K562 (cell line): ENCODE results near the gene CCT4. TPM values are rescaled to one million over a fixed set of nuclear protein-coding genes. Genes with fewer than 3 reads are reported as not detected.

Experiments
- ATAC-seq: fragments of 200-7000 bp; cut with Tn5 transposase; 3 replicates; pipeline ENCODE4 v1.9.1; 2020; ENCODE audit warnings: moderate library complexity
- BruUV-seq: library from RNA; stranded (reverse); fragments of 400-500 nt; replicated peaks from 2 replicates; lab custom pipeline; 2021; lab: Mats Ljungman, UMichigan
- CTCF ChIA-PET: fragments of 300-600 bp; formaldehyde crosslinking; extraction: SDS; loops from one replicate; lab custom pipeline; 2021; ENCODE audit warnings: low intra/inter-chr PET ratio; lab: Yijun Ruan, JAX
- POLR2A ChIA-PET: fragments of 300-600, 350-650 bp; sonication (Branson Sonifier 250); formaldehyde crosslinking; extraction: SDS; loops from one replicate; lab custom pipeline; 2021; ENCODE audit warnings: antibody characterized with exemption, inconsistent platforms; lab: Yijun Ruan, JAX
- DNase-seq, 4 experiments: peaks; one replicate each; pipeline versions ENCODE4 v3.0.0 to v3.0.0-alpha.2; 2011 to 2018; ENCODE audit warnings: low spot score in 3 of 4, mixed read lengths in 3 of 4; ENCODE audit errors: extremely low read depth in 1 of 4
- FAIRE-seq: peaks from 2 replicates; lab custom pipeline; 2011; peaks lifted over from hg19 to GRCh38; lab: Jason Lieb, UNC
- H2AFZ ChIP-seq: 2 replicates; pipeline ENCODE4 v1.6.0; 2011; ENCODE audit warnings: low read depth, low read length, control low read depth, inconsistent platforms
- H3K27ac ChIP-seq: fragments of 200-600 bp; 3 replicates; pipeline ENCODE4 v1.8.0; 2011; ENCODE audit warnings: low read depth, mild to moderate bottlenecking, control low read depth, inconsistent platforms, low read length, moderate library complexity, mixed read lengths; ENCODE audit errors: extremely low read depth
- H3K27me3 ChIP-seq, 2 experiments: fragments of 300-600 bp in 1 of 2; 2 replicates in 1 of 2; 3 replicates in 1 of 2; pipeline versions ENCODE4 v1.6.0 to v1.8.0; 2011; ENCODE audit warnings: inconsistent platforms in 2 of 2, low read length in 2 of 2, mild to moderate bottlenecking in 1 of 2, mixed read lengths in 1 of 2, moderate library complexity in 1 of 2; ENCODE audit not compliant: control insufficient read depth in 2 of 2, insufficient read depth in 2 of 2
- H3K36me3 ChIP-seq: fragments of 300-600 bp; 3 replicates; pipeline ENCODE4 v1.8.0; 2011; ENCODE audit warnings: mild to moderate bottlenecking, low read length, inconsistent platforms; ENCODE audit not compliant: control insufficient read depth, insufficient read depth
- H3K4me1 ChIP-seq, 2 experiments: fragments of 200-600 bp in 1 of 2; replicated peaks in 1 of 2; 2 replicates in 1 of 2; 3 replicates in 1 of 2; pipeline versions ENCODE4 v1.5.1 to v1.8.0; 2011; ENCODE audit warnings: inconsistent platforms in 2 of 2, low read length in 2 of 2, mild to moderate bottlenecking in 1 of 2, mixed read lengths in 1 of 2, moderate library complexity in 1 of 2; ENCODE audit not compliant: control insufficient read depth in 2 of 2, insufficient read depth in 2 of 2
- H3K4me2 ChIP-seq: 2 replicates; pipeline ENCODE4 v1.6.1; 2011; ENCODE audit warnings: low read length, control low read depth, inconsistent platforms, mixed read lengths; ENCODE audit not compliant: insufficient read depth
- H3K4me3 ChIP-seq: fragments of 200-600 bp; sonication (generic), shearing (Covaris generic); 2 replicates; pipeline ENCODE4 v1.5.1; 2016; ENCODE audit warnings: control low read depth, inconsistent platforms
- H3K79me2 ChIP-seq: fragments of 200-600 bp; 3 replicates; pipeline ENCODE4 v1.8.0; 2011; ENCODE audit warnings: low read length, inconsistent platforms; ENCODE audit not compliant: control insufficient read depth, insufficient read depth
- H3K9ac ChIP-seq, 2 experiments: 2 replicates each; pipeline versions ENCODE4 v1.6.0 to v1.6.1; 2011; ENCODE audit warnings: low read depth in 2 of 2, low read length in 2 of 2, control low read depth in 1 of 2, inconsistent platforms in 1 of 2, mild to moderate bottlenecking in 1 of 2, mixed read lengths in 1 of 2; ENCODE audit not compliant: insufficient read depth in 1 of 2
- H3K9me1 ChIP-seq: one replicate; pipeline ENCODE4 v1.6.0; 2011; ENCODE audit warnings: inconsistent platforms, mild to moderate bottlenecking, low read length, moderate library complexity; ENCODE audit not compliant: control insufficient read depth, insufficient read depth
- H3K9me3 ChIP-seq: replicated peaks from 2 replicates; pipeline ENCODE4 v1.5.1; 2011; ENCODE audit warnings: low read depth, low read length, inconsistent platforms; ENCODE audit not compliant: control insufficient read depth, insufficient read depth
- H4K20me1 ChIP-seq: replicated peaks from 2 replicates; pipeline ENCODE4 v1.6.1; 2011; ENCODE audit warnings: low read length, inconsistent platforms, mixed read lengths; ENCODE audit not compliant: control insufficient read depth, insufficient read depth
- ATF7 ChIP-seq: fragments of 450-650 bp; IDR thresholded peaks from 2 replicates; pipeline ENCODE4 v1.7.1; 2014; ENCODE audit warnings: mild to moderate bottlenecking, moderate library complexity
- DACH1 ChIP-seq: fragments of 450-650 bp; IDR thresholded peaks from 2 replicates; pipeline ENCODE4 v1.6.1; 2018; ENCODE audit not compliant: partially characterized antibody
- FOS ChIP-seq: IDR thresholded peaks from 3 replicates; pipeline ENCODE4 v1.6.1; 2011; ENCODE audit not compliant: insufficient read length; ENCODE audit errors: extremely low read depth
- HMGN3 ChIP-seq: IDR thresholded peaks from 2 replicates; pipeline ENCODE4 v1.6.1; 2011; ENCODE audit warnings: borderline replicate concordance, low read depth, mild to moderate bottlenecking, mixed read lengths, low read length; ENCODE audit not compliant: insufficient read length; ENCODE audit errors: extremely low read depth
- HNRNPLL ChIP-seq: fragments of 200-400 bp; formaldehyde crosslinking; IDR thresholded peaks from 2 replicates; pipeline ENCODE4 v1.6.1; 2017; ENCODE audit warnings: low read length, low read depth, mild to moderate bottlenecking; ENCODE audit not compliant: poor library complexity, severe bottlenecking
- HNRNPUL1 ChIP-seq: fragments of 200-400 bp; formaldehyde crosslinking; IDR thresholded peaks from 2 replicates; pipeline ENCODE4 v1.6.1; 2017; ENCODE audit warnings: low read length
- MYNN ChIP-seq, 2 experiments: sonication (generic); formaldehyde crosslinking in 1 of 2; IDR thresholded peaks; 2 replicates each; pipeline versions ENCODE4 v1.5.0 to v1.6.1; 2016 to 2020; ENCODE audit warnings: antibody characterized with exemption in 1 of 2, missing genetic modification reagents in 1 of 2
- PHB ChIP-seq: fragments of 250-450 bp; sonication (Bioruptor Pico); IDR thresholded peaks from 2 replicates; pipeline ENCODE4 v1.5.0; 2021
- RBFOX2 ChIP-seq: fragments of 200-400 bp; formaldehyde crosslinking; IDR thresholded peaks from 2 replicates; pipeline ENCODE4 v1.6.1; 2017; ENCODE audit warnings: low read depth, mild to moderate bottlenecking, low read length, moderate library complexity
- RBM22 ChIP-seq: fragments of 200-400 bp; formaldehyde crosslinking; IDR thresholded peaks from 2 replicates; pipeline ENCODE4 v1.6.1; 2018; ENCODE audit warnings: low read length, low read depth; ENCODE audit not compliant: poor library complexity, severe bottlenecking
- RCOR1 ChIP-seq, 2 experiments: IDR thresholded peaks; 2 replicates each; pipeline ENCODE4 v1.6.1; 2012; ENCODE audit warnings: low read depth in 2 of 2, low read length in 2 of 2, borderline replicate concordance in 1 of 2, improper control_type of control experiment in 1 of 2
- SP2 ChIP-seq: IDR thresholded peaks from 2 replicates; pipeline ENCODE4 v1.6.1; 2011; ENCODE audit warnings: mild to moderate bottlenecking, low read depth, low read length, moderate library complexity; ENCODE audit not compliant: poor library complexity, severe bottlenecking; ENCODE audit errors: extremely low read depth
- ZNF668 ChIP-seq: fragments of 250-450 bp; sonication (Bioruptor Pico); IDR thresholded peaks from 2 replicates; pipeline ENCODE4 v1.8.0; 2022; ENCODE audit warnings: mild to moderate bottlenecking, inconsistent platforms
- WGBS: fragments of 100-300 bp; shearing (Covaris generic); methylation state at CpG from one replicate; pipeline ENCODE4 v1.1.6; 2016; ENCODE audit warnings: low coverage, mixed read lengths; ENCODE audit not compliant: insufficient coverage; ENCODE audit errors: missing lambda C conversion rate; 5-methylcytosine and 5-hydroxymethylcytosine counted together
- in situ Hi-C: fragments of 300-500 bp; cut with MboI; formaldehyde crosslinking; loops from 4 replicates; pipeline ENCODE4 v1.15.0; 2018; ENCODE audit warnings: inconsistent platforms, mixed read lengths
- intact Hi-C: fragments of 100-400 bp; cut with micrococcal nuclease; formaldehyde crosslinking; loops from 2 replicates; pipeline ENCODE4 v1.14.2; 2022
- polyA plus RNA-seq, 8 experiments: library from polyadenylated mRNA; depleted of rRNA in 4 of 8; stranded (reverse) in 5 of 8; unstranded in 3 of 8; fragments of >200 nt; fragmentation: Nextera tagmentation in 2 of 8; fragmentation: Illumina TruSeq in 1 of 8; extraction: Ambion mirVana in 2 of 8; extraction: Trizol in 1 of 8; gene quantifications; 2 replicates each; pipeline versions ENCODE4 v1.2.1 to v1.2.3, GENCODE V29; 2011 to 2014; ENCODE audit warnings: inconsistent platforms in 1 of 8, missing spikeins in 1 of 8
- total RNA-seq, 7 experiments: library from RNA; depleted of rRNA in 6 of 7; stranded (reverse); fragments of >200 nt in 6 of 7; fragmentation: Illumina TruSeq in 2 of 7; extraction: Trizol in 2 of 7; gene quantifications; 2 replicates each; pipeline versions ENCODE4 v1.2.1 to v1.2.3, GENCODE V29; 2011 to 2021; ENCODE audit warnings: low replicate concordance in 1 of 7
- TF ChIP-seq, protein P1 (sequence below): sonication (generic); formaldehyde crosslinking; IDR thresholded peaks from 2 replicates; pipeline ENCODE4 v1.8.0; 2022; ENCODE audit warnings: mild to moderate bottlenecking, low read depth, missing genetic modification reagents
- TF ChIP-seq, protein P2 (sequence below), 3 experiments: IDR thresholded peaks in 2 of 3; conservative IDR thresholded peaks in 1 of 3; 2 replicates each; pipeline ENCODE4 v1.5.1; 2011 to 2012; ENCODE audit warnings: low read length in 3 of 3, mild to moderate bottlenecking in 3 of 3, control low read depth in 2 of 3, improper control_type of control experiment in 1 of 3, inconsistent platforms in 1 of 3, low read depth in 1 of 3, mixed read lengths in 1 of 3, moderate library complexity in 1 of 3; ENCODE audit not compliant: insufficient read depth in 2 of 3

CCT4 gene
- total and polyA plus RNA-seq, 9 of the 15 experiments (the other 6 are each of a cell fraction or from before 2014, with no cell fraction given): 101 to 368 (median 303) TPM

DNA sequence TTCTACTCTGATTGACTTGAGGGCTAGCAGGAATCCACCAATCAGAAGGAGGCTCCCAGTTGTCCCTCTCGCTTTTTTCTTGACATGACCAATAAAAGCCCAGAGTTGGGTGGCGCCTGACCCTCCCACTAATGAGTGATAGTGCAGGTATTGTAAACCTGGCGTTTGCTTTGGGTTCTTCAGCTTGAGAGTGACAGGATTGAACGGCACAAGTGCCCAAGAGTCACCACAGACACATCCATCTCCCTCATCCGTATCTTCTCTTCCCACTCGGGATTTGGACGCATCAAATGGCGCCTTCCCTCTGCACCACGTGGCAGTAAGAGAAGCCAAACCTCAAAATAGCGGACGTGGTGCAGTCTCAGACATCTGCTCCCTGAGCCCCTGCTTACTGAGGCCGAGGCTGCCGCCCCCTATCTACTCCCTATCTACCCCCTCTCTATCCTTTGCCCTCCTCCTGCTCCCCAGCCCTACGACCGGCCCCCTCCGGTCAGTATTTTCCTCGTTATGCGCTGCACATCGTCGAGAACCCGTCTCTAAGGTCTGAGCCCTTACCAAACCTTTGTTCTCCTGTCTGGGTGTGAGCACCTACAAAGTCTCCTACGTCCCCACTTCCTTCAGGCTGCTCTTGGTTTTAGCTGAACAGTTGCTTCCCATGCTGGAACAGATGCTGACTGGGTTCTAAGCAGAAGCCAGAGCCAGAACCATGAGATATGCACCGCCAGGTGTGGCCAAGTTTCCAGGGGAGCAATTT lies 33.7 kb downstream of the CCT4 start (continued):
- TF ChIP-seq HNRNPLL (no peak), SP2 (peak; percentile 61)
- TF ChIP-seq, protein P1, sequence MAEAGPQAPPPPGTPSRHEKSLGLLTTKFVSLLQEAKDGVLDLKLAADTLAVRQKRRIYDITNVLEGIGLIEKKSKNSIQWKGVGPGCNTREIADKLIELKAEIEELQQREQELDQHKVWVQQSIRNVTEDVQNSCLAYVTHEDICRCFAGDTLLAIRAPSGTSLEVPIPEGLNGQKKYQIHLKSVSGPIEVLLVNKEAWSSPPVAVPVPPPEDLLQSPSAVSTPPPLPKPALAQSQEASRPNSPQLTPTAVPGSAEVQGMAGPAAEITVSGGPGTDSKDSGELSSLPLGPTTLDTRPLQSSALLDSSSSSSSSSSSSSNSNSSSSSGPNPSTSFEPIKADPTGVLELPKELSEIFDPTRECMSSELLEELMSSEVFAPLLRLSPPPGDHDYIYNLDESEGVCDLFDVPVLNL (CRISPR knock-in tag): no peak

DNA sequence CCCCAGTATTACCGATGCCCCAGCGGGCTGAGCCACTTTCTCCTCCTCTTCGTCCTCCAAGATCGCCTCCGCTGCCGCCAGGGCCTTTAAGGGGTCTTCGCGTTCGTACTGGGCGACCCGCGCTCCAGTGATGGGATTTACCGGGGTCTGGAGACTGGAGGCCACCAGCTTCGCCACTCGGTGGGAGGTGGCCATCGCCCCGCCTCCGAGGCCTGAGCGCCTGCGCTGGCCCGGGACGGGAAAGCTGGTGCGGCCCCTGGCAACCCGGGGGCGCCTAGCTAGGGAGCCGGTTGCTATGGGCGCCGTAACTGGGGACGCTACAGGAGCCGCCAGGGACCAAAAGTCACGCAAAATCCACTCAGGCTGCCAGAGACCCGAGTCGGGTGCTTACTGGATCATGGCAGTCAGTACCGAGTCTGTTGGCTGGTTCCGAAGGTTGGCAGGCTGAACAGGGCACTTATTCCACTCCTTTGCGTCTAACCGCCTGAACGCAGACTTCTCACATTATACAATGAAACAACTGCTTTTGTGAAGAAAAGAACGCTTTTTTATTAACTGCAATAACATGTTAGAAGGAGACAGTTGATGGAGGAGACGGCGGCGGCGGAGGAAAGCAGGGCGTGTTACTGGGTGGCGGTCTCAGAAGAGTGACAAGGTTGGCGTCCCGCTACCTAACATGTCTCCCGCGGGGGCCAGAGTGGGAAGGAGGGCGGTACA lies 34.5 kb downstream of the CCT4 start, which contains the start of gene FAM161A:
Gene FAM161A (minus strand): TSS at position 214 of the 717 bp plus-strand sequence. CDS start 19 bp downstream, at position 195.
- peak within 1 kb of the TSS; percentile 96 for H3K4me2 ChIP-seq
- no peaks in the 10 kb centered on the region for H3K9me3 ChIP-seq
- peak; percentile 11 for FAIRE-seq
- H3K27me3 ChIP-seq: peaks cover 0 to 2% of the 10 kb centered on the region in 2 experiments; a peak in 1 of 5 replicates
- peaks cover 4% of the 10 kb centered on the region for H3K9me1 ChIP-seq
- no TSS peak for BruUV-seq
- H3K36me3 ChIP-seq: no peaks in the 10 kb centered on the region
- peaks cover 0 to 14% of the 10 kb centered on the region in 2 experiments; a peak in 3 of 5 replicates for H3K4me1 ChIP-seq
- peak within 1 kb of the TSS; percentile 100 for H2AFZ ChIP-seq
- intact Hi-C loops: no loop called here
- ChIA-PET POLR2A (interaction anchor here (0.6 to 1.7 kb wide), 4 partner anchors 13 to 152 kb away, joined by 3 to 6 read pairs (median 5); no protein-coding TSS in a partner anchor), CTCF (no interaction called here)
- under 1% methylated on average over 43 of the region's 50 CpGs for WGBS
- peak within 1 kb of the TSS; percentile 41; the same call in 2 of the 3 replicates for H3K27ac ChIP-seq
- peak within 1 kb of the TSS; percentile 69 to 93 for H3K9ac ChIP-seq
- H3K79me2 ChIP-seq: no peaks in the 10 kb centered on the region
- peak; percentile 75 to 83 (median 76) for DNase-seq
- no peaks in the 10 kb centered on the region for H4K20me1 ChIP-seq
- peak; percentile 92 for ATAC-seq
- H3K4me3 ChIP-seq: peak within 1 kb of the TSS; percentile 80
- in situ Hi-C loops: no loop called here
- TF ChIP-seq DACH1: no peak
- TF ChIP-seq ZNF668 (CRISPR knock-in tag): no peak
- TF ChIP-seq RBM22: peak; percentile 50
- peak; percentile 18 for TF ChIP-seq HMGN3
- peak; percentile 36; the same call in 1 of the 2 replicates for TF ChIP-seq MYNN (IDR thresholded peaks at IDR 0.05)
- no peak for TF ChIP-seq MYNN (CRISPR knock-in tag; IDR thresholded peaks at IDR 0.05)
- peak; percentile 38; the same call in 1 of the 2 replicates for TF ChIP-seq RBFOX2
- no peak for TF ChIP-seq FOS
- TF ChIP-seq SP2: no peak
- no peak for TF ChIP-seq HNRNPUL1
- TF ChIP-seq, protein P2, sequence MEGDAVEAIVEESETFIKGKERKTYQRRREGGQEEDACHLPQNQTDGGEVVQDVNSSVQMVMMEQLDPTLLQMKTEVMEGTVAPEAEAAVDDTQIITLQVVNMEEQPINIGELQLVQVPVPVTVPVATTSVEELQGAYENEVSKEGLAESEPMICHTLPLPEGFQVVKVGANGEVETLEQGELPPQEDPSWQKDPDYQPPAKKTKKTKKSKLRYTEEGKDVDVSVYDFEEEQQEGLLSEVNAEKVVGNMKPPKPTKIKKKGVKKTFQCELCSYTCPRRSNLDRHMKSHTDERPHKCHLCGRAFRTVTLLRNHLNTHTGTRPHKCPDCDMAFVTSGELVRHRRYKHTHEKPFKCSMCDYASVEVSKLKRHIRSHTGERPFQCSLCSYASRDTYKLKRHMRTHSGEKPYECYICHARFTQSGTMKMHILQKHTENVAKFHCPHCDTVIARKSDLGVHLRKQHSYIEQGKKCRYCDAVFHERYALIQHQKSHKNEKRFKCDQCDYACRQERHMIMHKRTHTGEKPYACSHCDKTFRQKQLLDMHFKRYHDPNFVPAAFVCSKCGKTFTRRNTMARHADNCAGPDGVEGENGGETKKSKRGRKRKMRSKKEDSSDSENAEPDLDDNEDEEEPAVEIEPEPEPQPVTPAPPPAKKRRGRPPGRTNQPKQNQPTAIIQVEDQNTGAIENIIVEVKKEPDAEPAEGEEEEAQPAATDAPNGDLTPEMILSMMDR (IDR thresholded peaks at IDR 0.05 in 2 of 3, conservative IDR thresholded peaks at IDR 0.05 in 1 of 3; ENCODE audit: insufficient read depth in 2 of 3, low read depth in 1 of 3, low read length in 3 of 3): no peak
- no peak for TF ChIP-seq PHB (CRISPR knock-in tag)
- TF ChIP-seq ATF7: peak; percentile 17; the same call in 1 of the 2 replicates
- TF ChIP-seq RCOR1 (IDR thresholded peaks at IDR 0.05; ENCODE audit: borderline replicate concordance in 1 of 2, low read depth in 2 of 2, low read length in 2 of 2): 0 out of 4 replicates have a peak, but pooled peaks of 1 of the 2 experiments have one; percentile 1
